PC-3 (cell line): Measurements from ENCODE around the gene SH3BP4. TPM values are rescaled to one million over a fixed set of nuclear protein-coding genes. Genes with fewer than 3 reads are reported as not detected.

ENCODE experiments used
- ATAC-seq: fragments of 200-7000 bp; cut with Tn5 transposase; 2 replicates; pipeline ENCODE4 v1.9.1; 2020; ENCODE audit warnings: mild to moderate bottlenecking, moderate library complexity
- BruUV-seq: library from RNA; stranded (reverse); fragments of 400-500 nt; replicated peaks from 2 replicates; lab custom pipeline; 2021; lab: Mats Ljungman, UMichigan
- CTCF ChIA-PET: fragments of 300-600 bp; sonication (Branson Sonifier 250); formaldehyde crosslinking; loops from one replicate; lab custom pipeline; 2022; ENCODE audit warnings: antibody characterized with exemption; lab: Charles Lee
- POLR2A ChIA-PET: fragments of 300-600 bp; sonication (Branson Sonifier 250); formaldehyde crosslinking; loops from one replicate; lab custom pipeline; 2022; ENCODE audit warnings: antibody characterized with exemption; ENCODE audit not compliant: unreplicated experiment; lab: Charles Lee
- DNase-seq: peaks from one replicate; pipeline ENCODE4 v3.0.0-alpha.2; 2015
- H2AFZ ChIP-seq: fragments of 300-600 bp; sonication (generic); 2 replicates; pipeline ENCODE4 v1.6.0; 2016; ENCODE audit warnings: antibody characterized with exemption, low read length
- H3F3A ChIP-seq: fragments of 300-600 bp; sonication (generic); one replicate; pipeline ENCODE4 v1.6.0; 2017; ENCODE audit warnings: antibody characterized with exemption, low read length, control low read depth, mild to moderate bottlenecking; ENCODE audit not compliant: unreplicated experiment
- H3K27ac ChIP-seq: fragments of 300-600 bp; sonication (generic); 2 replicates; pipeline ENCODE4 v1.5.1; 2016; ENCODE audit warnings: mild to moderate bottlenecking, low read length
- H3K27me3 ChIP-seq: fragments of 300-600 bp; sonication (generic); 2 replicates; pipeline ENCODE4 v1.6.1; 2016; ENCODE audit warnings: low read length, mixed read lengths
- H3K36me3 ChIP-seq: fragments of 300-600 bp; sonication (generic); 2 replicates; pipeline ENCODE4 v1.6.1; 2016; ENCODE audit warnings: low read depth, mixed run types, low read length, mixed read lengths
- H3K4me1 ChIP-seq: fragments of 300-600 bp; sonication (generic); 2 replicates; pipeline ENCODE4 v1.5.1; 2016; ENCODE audit warnings: low read length; ENCODE audit not compliant: insufficient read depth
- H3K4me2 ChIP-seq: fragments of 300-600 bp; sonication (generic); 2 replicates; pipeline ENCODE4 v1.6.0; 2016; ENCODE audit warnings: low read length
- H3K4me3 ChIP-seq: fragments of 300-600 bp; sonication (generic); 2 replicates; pipeline ENCODE4 v1.5.1; 2016; ENCODE audit warnings: mild to moderate bottlenecking, low read length, mixed read lengths
- H3K79me2 ChIP-seq: fragments of 300-600 bp; sonication (generic); 2 replicates; pipeline ENCODE4 v1.6.1; 2017; ENCODE audit warnings: low read length, mixed read lengths
- H3K9ac ChIP-seq: fragments of 300-600 bp; sonication (generic); 2 replicates; pipeline ENCODE4 v1.6.0; 2016; ENCODE audit warnings: mild to moderate bottlenecking, low read length
- H3K9me2 ChIP-seq: fragments of 300-600 bp; sonication (generic); replicated peaks from 2 replicates; pipeline ENCODE4 v1.6.1; 2016; ENCODE audit warnings: mixed run types, low read length, mixed read lengths
- H3K9me3 ChIP-seq: fragments of 300-600 bp; sonication (generic); 2 replicates; pipeline ENCODE4 v1.6.1; 2016; ENCODE audit warnings: low read length, mixed read lengths
- H4K20me1 ChIP-seq: fragments of 300-600 bp; sonication (generic); 2 replicates; pipeline ENCODE4 v1.6.1; 2016; ENCODE audit warnings: low read length, mixed read lengths
- EZH2 ChIP-seq: fragments of 300-600 bp; sonication (generic); IDR thresholded peaks from one replicate; pipeline ENCODE4 v1.6.1; 2017; ENCODE audit warnings: antibody characterized with exemption, mild to moderate bottlenecking, low read length; ENCODE audit not compliant: unreplicated experiment
- EZH2phosphoT487 ChIP-seq: fragments of 300-600 bp; sonication (generic); IDR thresholded peaks from 2 replicates; pipeline ENCODE4 v1.6.1; 2018; ENCODE audit warnings: mild to moderate bottlenecking, antibody characterized with exemption, low read length, borderline replicate concordance
- intact Hi-C: fragments of 100-400 bp; cut with micrococcal nuclease; formaldehyde crosslinking; loops from 2 replicates; pipeline ENCODE4 v1.9.0; 2023
- total RNA-seq: library from RNA; depleted of rRNA; stranded (reverse); fragments of >200 nt; gene quantifications from 2 replicates; pipeline ENCODE4 v1.2.3, GENCODE V29; 2014
- TF ChIP-seq, protein P1 (sequence below): fragments of 300-600 bp; sonication (generic); conservative IDR thresholded peaks from 2 replicates; pipeline ENCODE4 v1.5.1; 2017; ENCODE audit warnings: antibody characterized with exemption, low read depth, mild to moderate bottlenecking, low read length

The SH3BP4 gene
- total RNA-seq, 1 experiment from 2014 or later, result 35.2 TPM

DNA sequence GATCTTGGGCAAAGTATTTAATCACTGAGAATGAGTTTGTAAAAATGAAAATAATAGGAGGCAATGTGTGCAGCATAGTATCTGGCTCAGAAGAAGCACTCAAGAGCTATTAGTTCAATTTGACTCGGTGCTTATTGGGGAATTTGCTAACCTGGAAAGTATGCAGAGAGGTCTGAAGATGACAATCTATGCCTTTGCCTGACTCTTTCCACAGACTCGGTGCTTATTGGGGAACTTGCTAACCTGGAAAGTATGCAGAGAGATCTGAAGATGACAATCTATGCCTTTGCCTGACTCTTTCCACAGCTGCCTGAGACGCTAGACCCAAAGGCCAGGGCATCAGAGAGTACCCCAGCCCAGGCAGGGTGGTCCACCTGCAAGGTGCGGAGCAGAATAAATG lies 12.2 kb upstream of the SH3BP4 start:
- no peak overlapping the region for H3K27ac ChIP-seq
- H3K79me2 ChIP-seq, result no peaks in the 10 kb centered on the region
- BruUV-seq, result no TSS peak
- no peaks in the 10 kb centered on the region for H3K9me3 ChIP-seq
- no peak overlapping the region for H2AFZ ChIP-seq
- H3K4me2 ChIP-seq, result no peak overlapping the region
- H3K27me3 ChIP-seq, result no peaks in the 10 kb centered on the region
- POLR2A ChIA-PET, result no interaction called here
- H3K4me3 ChIP-seq, result no peak overlapping the region
- no peaks in the 10 kb centered on the region for H3K4me1 ChIP-seq
- H4K20me1 ChIP-seq, result no peaks in the 10 kb centered on the region
- H3K9me2 ChIP-seq, result no peaks in the 10 kb centered on the region
- intact Hi-C loops, result no loop called here
- no peaks in the 10 kb centered on the region; the same call in 1 of the 2 replicates for H3K36me3 ChIP-seq
- no peak for DNase-seq
- TF ChIP-seq EZH2 (no peak), EZH2phosphoT487 (no peak)
- TF ChIP-seq, protein P1, sequence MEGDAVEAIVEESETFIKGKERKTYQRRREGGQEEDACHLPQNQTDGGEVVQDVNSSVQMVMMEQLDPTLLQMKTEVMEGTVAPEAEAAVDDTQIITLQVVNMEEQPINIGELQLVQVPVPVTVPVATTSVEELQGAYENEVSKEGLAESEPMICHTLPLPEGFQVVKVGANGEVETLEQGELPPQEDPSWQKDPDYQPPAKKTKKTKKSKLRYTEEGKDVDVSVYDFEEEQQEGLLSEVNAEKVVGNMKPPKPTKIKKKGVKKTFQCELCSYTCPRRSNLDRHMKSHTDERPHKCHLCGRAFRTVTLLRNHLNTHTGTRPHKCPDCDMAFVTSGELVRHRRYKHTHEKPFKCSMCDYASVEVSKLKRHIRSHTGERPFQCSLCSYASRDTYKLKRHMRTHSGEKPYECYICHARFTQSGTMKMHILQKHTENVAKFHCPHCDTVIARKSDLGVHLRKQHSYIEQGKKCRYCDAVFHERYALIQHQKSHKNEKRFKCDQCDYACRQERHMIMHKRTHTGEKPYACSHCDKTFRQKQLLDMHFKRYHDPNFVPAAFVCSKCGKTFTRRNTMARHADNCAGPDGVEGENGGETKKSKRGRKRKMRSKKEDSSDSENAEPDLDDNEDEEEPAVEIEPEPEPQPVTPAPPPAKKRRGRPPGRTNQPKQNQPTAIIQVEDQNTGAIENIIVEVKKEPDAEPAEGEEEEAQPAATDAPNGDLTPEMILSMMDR, result no peak
- ATAC-seq, result no peak
- H3K9ac ChIP-seq, result no peak overlapping the region
- CTCF ChIA-PET, result no interaction called here
- H3F3A ChIP-seq, result no peaks in the 10 kb centered on the region

GRCh38 chr2:234939996-234940395 lies 11.8 kb upstream of the SH3BP4 start:
- Histone ChIP-seq H3K27ac (no peak overlapping the region), H4K20me1 (no peaks in the 10 kb centered on the region), H3K4me1 (no peaks in the 10 kb centered on the region), H3K79me2 (no peaks in the 10 kb centered on the region), H3K9me2 (no peaks in the 10 kb centered on the region), H3K9me3 (no peaks in the 10 kb centered on the region), H3K27me3 (no peaks in the 10 kb centered on the region), H3K36me3 (no peaks in the 10 kb centered on the region; the same call in 1 of the 2 replicates), H3K4me3 (no peak overlapping the region), H3K4me2 (no peak overlapping the region), H3K9ac (no peak overlapping the region), H2AFZ (no peak overlapping the region), H3F3A (no peaks in the 10 kb centered on the region)
- no peak for DNase-seq
- BruUV-seq, result no TSS peak
- TF ChIP-seq EZH2, result no peak
- TF ChIP-seq, protein P1, result no peak
- no peak for TF ChIP-seq EZH2phosphoT487
- ATAC-seq, result no peak
- ChIA-PET CTCF (no interaction called here), POLR2A (no interaction called here)
- intact Hi-C loops, result no loop called here

GRCh38 chr2:234940527-234940926 lies 11.3 kb upstream of the SH3BP4 start:
- no TSS peak for BruUV-seq

More at GRCh38 chr2:234940527-234940926, 11.3 kb upstream of the SH3BP4 start:
- ATAC-seq (no peak), DNase-seq (no peak)
- intact Hi-C loops, result no loop called here
- H3K9me2 ChIP-seq, result no peaks in the 10 kb centered on the region
- no peaks in the 10 kb centered on the region for H3K27me3 ChIP-seq
- no peak overlapping the region for H3K4me2 ChIP-seq
- H3K9ac ChIP-seq, result no peak overlapping the region
- no peaks in the 10 kb centered on the region for H3K79me2 ChIP-seq
- H3F3A ChIP-seq, result no peaks in the 10 kb centered on the region
- no peaks in the 10 kb centered on the region for H4K20me1 ChIP-seq
- H3K4me1 ChIP-seq, result no peaks in the 10 kb centered on the region
- no peak overlapping the region for H2AFZ ChIP-seq
- H3K27ac ChIP-seq, result no peak overlapping the region
- no peaks in the 10 kb centered on the region for H3K9me3 ChIP-seq
- no peak overlapping the region for H3K4me3 ChIP-seq
- no peak for TF ChIP-seq EZH2phosphoT487
- TF ChIP-seq, protein P1, result no peak
- TF ChIP-seq EZH2, result no peak
- H3K36me3 ChIP-seq, result no peaks in the 10 kb centered on the region; the same call in 1 of the 2 replicates
- POLR2A ChIA-PET, result no interaction called here
- CTCF ChIA-PET, result no interaction called here
